GM21786 (cell line): Measurements from ENCODE around the gene IRX4.
"Not testable (repeated sequence)": the region's sequence is repeated elsewhere in the genome, so short reads cannot be mapped to it uniquely, and the experiment has no call there.

Experiments used
- ATAC-seq: cut with Tn5 transposase; IDR thresholded peaks from one replicate; pipeline ENCODE4 v1.9.1; 2021; ENCODE audit not compliant: unreplicated experiment

Gene IRX4

GRCh38 chr5:1879292-1880263 lies 3.1 kb downstream of the IRX4 start:
- no peak for ATAC-seq

- ATAC-seq, result no peak
These were observed 4.5 kb downstream of the IRX4 start for GRCh38 chr5:1878050-1878849.

GRCh38 chr5:1877103-1878049 lies 5.3 kb downstream of the IRX4 start:
- no peak for ATAC-seq

- no peak for ATAC-seq
These were observed 6.1 kb downstream of the IRX4 start for GRCh38 chr5:1876660-1877064.

- ATAC-seq, result no peak
These were observed 6.7 kb downstream of the IRX4 start for GRCh38 chr5:1875843-1876659.

- ATAC-seq, result no peak
These were observed 7.4 kb downstream of the IRX4 start for GRCh38 chr5:1875281-1875842.

- ATAC-seq, result no peak
These were observed 7.9 kb downstream of the IRX4 start for GRCh38 chr5:1874771-1875220.

- no peak for ATAC-seq
These were observed 8.4 kb downstream of the IRX4 start for GRCh38 chr5:1874348-1874747.

- ATAC-seq, result no peak
These were observed 9.3 kb downstream of the IRX4 start for GRCh38 chr5:1873243-1873959.

GRCh38 chr5:1871441-1871840 lies 11.3 kb downstream of the IRX4 start:
- ATAC-seq, result no peak

- ATAC-seq, result not testable (repeated sequence)
These were observed 12.1 kb downstream of the IRX4 start for GRCh38 chr5:1870435-1871272.

GRCh38 chr5:1868886-1869475 lies 13.7 kb downstream of the IRX4 start:
- no peak for ATAC-seq

GRCh38 chr5:1867815-1868143 lies 14.9 kb downstream of the IRX4 start:
- ATAC-seq, result no peak

- no peak for ATAC-seq
These were observed 15.5 kb downstream of the IRX4 start for GRCh38 chr5:1867114-1867814.

- ATAC-seq, result no peak
These were observed 16.8 kb downstream of the IRX4 start for GRCh38 chr5:1865948-1866347.

GRCh38 chr5:1865486-1865885 lies 17.2 kb downstream of the IRX4 start:
- ATAC-seq, result no peak

GRCh38 chr5:1864896-1865440 lies 17.8 kb downstream of the IRX4 start:
- ATAC-seq, result no peak
